ENCODE measurements around the gene LRP4.

DNA sequence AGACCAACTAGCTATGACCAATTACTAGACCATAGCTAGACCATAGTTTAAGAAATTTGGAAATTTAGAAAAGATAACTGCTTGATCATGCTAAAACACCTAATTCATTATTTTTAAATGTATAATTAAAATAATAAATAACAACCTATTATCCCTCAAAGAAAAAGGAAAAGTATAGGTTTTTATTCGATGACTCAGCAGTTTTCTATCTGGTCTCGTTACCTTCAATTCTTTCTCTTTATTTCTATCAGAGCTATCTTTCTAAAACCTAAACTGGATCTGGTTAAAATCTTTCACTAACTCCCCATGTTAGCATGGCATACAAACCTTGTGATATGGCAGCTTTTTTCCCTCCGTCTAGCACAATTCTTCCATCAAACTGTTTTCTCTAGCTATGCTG, 45.5 kb upstream of the LRP4 start:
- TF ChIP-seq, protein P1, sequence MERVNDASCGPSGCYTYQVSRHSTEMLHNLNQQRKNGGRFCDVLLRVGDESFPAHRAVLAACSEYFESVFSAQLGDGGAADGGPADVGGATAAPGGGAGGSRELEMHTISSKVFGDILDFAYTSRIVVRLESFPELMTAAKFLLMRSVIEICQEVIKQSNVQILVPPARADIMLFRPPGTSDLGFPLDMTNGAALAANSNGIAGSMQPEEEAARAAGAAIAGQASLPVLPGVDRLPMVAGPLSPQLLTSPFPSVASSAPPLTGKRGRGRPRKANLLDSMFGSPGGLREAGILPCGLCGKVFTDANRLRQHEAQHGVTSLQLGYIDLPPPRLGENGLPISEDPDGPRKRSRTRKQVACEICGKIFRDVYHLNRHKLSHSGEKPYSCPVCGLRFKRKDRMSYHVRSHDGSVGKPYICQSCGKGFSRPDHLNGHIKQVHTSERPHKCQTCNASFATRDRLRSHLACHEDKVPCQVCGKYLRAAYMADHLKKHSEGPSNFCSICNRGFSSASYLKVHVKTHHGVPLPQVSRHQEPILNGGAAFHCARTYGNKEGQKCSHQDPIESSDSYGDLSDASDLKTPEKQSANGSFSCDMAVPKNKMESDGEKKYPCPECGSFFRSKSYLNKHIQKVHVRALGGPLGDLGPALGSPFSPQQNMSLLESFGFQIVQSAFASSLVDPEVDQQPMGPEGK (CRISPR knock-in tag; IDR thresholded peaks at IDR 0.05; ENCODE audit: borderline replicate concordance), result no peak
- TF ChIP-seq ZNF565 (CRISPR knock-in tag; conservative IDR thresholded peaks at IDR 0.05; ENCODE audit: low read depth) (no peak), SNAI2 (CRISPR knock-in tag; IDR thresholded peaks at IDR 0.05) (no peak), CSDC2 (CRISPR knock-in tag; IDR thresholded peaks at IDR 0.05) (no peak), ESRRG (CRISPR knock-in tag; IDR thresholded peaks at IDR 0.05) (no peak), ARNTL (CRISPR knock-in tag; IDR thresholded peaks at IDR 0.05; ENCODE audit: borderline replicate concordance, low read depth) (no peak), ZC3H10 (CRISPR knock-in tag; IDR thresholded peaks at IDR 0.05) (no peak), BACH2 (CRISPR knock-in tag; IDR thresholded peaks at IDR 0.05; ENCODE audit: borderline replicate concordance) (peak; percentile 42; the same call in 1 of the 2 replicates)
- TF ChIP-seq, protein P2, sequence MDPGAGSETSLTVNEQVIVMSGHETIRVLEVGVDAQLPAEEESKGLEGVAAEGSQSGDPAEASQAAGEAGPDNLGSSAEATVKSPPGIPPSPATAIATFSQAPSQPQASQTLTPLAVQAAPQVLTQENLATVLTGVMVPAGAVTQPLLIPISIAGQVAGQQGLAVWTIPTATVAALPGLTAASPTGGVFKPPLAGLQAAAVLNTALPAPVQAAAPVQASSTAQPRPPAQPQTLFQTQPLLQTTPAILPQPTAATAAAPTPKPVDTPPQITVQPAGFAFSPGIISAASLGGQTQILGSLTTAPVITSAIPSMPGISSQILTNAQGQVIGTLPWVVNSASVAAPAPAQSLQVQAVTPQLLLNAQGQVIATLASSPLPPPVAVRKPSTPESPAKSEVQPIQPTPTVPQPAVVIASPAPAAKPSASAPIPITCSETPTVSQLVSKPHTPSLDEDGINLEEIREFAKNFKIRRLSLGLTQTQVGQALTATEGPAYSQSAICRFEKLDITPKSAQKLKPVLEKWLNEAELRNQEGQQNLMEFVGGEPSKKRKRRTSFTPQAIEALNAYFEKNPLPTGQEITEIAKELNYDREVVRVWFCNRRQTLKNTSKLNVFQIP (CRISPR knock-in tag; IDR thresholded peaks at IDR 0.05; ENCODE audit: borderline replicate concordance, low read depth), result no peak
- TF ChIP-seq, protein P3, sequence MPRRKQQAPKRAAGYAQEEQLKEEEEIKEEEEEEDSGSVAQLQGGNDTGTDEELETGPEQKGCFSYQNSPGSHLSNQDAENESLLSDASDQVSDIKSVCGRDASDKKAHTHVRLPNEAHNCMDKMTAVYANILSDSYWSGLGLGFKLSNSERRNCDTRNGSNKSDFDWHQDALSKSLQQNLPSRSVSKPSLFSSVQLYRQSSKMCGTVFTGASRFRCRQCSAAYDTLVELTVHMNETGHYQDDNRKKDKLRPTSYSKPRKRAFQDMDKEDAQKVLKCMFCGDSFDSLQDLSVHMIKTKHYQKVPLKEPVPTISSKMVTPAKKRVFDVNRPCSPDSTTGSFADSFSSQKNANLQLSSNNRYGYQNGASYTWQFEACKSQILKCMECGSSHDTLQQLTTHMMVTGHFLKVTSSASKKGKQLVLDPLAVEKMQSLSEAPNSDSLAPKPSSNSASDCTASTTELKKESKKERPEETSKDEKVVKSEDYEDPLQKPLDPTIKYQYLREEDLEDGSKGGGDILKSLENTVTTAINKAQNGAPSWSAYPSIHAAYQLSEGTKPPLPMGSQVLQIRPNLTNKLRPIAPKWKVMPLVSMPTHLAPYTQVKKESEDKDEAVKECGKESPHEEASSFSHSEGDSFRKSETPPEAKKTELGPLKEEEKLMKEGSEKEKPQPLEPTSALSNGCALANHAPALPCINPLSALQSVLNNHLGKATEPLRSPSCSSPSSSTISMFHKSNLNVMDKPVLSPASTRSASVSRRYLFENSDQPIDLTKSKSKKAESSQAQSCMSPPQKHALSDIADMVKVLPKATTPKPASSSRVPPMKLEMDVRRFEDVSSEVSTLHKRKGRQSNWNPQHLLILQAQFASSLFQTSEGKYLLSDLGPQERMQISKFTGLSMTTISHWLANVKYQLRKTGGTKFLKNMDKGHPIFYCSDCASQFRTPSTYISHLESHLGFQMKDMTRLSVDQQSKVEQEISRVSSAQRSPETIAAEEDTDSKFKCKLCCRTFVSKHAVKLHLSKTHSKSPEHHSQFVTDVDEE (CRISPR knock-in tag; IDR thresholded peaks at IDR 0.05), result no peak
- TF ChIP-seq, protein P4, sequence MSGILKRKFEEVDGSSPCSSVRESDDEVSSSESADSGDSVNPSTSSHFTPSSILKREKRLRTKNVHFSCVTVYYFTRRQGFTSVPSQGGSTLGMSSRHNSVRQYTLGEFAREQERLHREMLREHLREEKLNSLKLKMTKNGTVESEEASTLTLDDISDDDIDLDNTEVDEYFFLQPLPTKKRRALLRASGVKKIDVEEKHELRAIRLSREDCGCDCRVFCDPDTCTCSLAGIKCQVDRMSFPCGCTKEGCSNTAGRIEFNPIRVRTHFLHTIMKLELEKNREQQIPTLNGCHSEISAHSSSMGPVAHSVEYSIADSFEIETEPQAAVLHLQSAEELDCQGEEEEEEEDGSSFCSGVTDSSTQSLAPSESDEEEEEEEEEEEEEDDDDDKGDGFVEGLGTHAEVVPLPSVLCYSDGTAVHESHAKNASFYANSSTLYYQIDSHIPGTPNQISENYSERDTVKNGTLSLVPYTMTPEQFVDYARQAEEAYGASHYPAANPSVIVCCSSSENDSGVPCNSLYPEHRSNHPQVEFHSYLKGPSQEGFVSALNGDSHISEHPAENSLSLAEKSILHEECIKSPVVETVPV (CRISPR knock-in tag; IDR thresholded peaks at IDR 0.05), result no peak
